Measurements from ENCODE around the gene TGIF2. TPM values are rescaled to one million over a fixed set of nuclear protein-coding genes. Genes with fewer than 3 reads are reported as not detected.
A peak's percentile ranks its signal among the peaks of the same experiment; 100 is the strongest.

Gene TGIF2
- total and polyA plus RNA-seq, 9 of the 15 experiments (the other 6 are each of a cell fraction or from before 2014, with no cell fraction given) = 6.8 to 27.8 (median 15.7) TPM

GRCh38 chr20:36538026-36538722 lies 35.2 kb upstream of the TGIF2 start (continued):
- TF ChIP-seq ZBTB2 (IDR thresholded peaks at IDR 0.05) = no peak

GRCh38 chr20:36540551-36541211 lies 32.7 kb upstream of the TGIF2 start:
- POLR2A ChIA-PET = interaction anchor here (0.6 kb wide), 1 partner anchor 65 kb away, joined by 3 read pairs; the partner anchor contains the start of gene RAB5IF
- no peak for DNase-seq (ENCODE audit: extremely low read depth in 1 of 4, low spot score in 3 of 4)
- peak overlapping the region; percentile 66; the same call in 1 of the 3 replicates for H3K27ac ChIP-seq (ENCODE audit: extremely low read depth, low read depth, low read length)
- BruUV-seq (replicated peaks) = no TSS peak
- intact Hi-C loops (cut with micrococcal nuclease) = loop anchor here (10.0 kb wide), 1 partner anchor 106 kb away; no protein-coding TSS in a partner anchor
- peak overlapping the region; percentile 43 to 87; a peak in 3 of 4 replicates for H3K9ac ChIP-seq (ENCODE audit: insufficient read depth in 1 of 2, low read depth in 2 of 2, low read length in 2 of 2)
- H3K36me3 ChIP-seq (ENCODE audit: control insufficient read depth, insufficient read depth, low read length) = no peaks in the 10 kb centered on the region
- no peaks in the 10 kb centered on the region for H4K20me1 ChIP-seq (replicated peaks; ENCODE audit: control insufficient read depth, insufficient read depth, low read length)
- whole genome bisulfite sequencing (ENCODE audit: insufficient coverage, low coverage, missing lambda C conversion rate) = 69% methylated on average over 26 of the region's 41 CpGs
- peaks cover 0 to 36% of the 10 kb centered on the region in 2 experiments; a peak in 3 of 5 replicates for H3K4me1 ChIP-seq (replicated peaks in 1 of 2; ENCODE audit: control insufficient read depth in 2 of 2, insufficient read depth in 2 of 2, low read length in 2 of 2)
- no peaks in the 10 kb centered on the region for H3K79me2 ChIP-seq (ENCODE audit: control insufficient read depth, insufficient read depth, low read length)
- H3K9me1 ChIP-seq (ENCODE audit: control insufficient read depth, insufficient read depth, low read length) = no peaks in the 10 kb centered on the region
- peak overlapping the region; percentile 84 for H2AFZ ChIP-seq (ENCODE audit: low read depth, low read length)
- peak overlapping the region; percentile 48; the same call in 1 of the 2 replicates for H3K4me2 ChIP-seq (ENCODE audit: insufficient read depth, low read length)
- FAIRE-seq = no peak
- no peaks in the 10 kb centered on the region for H3K27me3 ChIP-seq (ENCODE audit: control insufficient read depth in 2 of 2, insufficient read depth in 2 of 2, low read length in 2 of 2)
- in situ Hi-C loops (cut with MboI) = loop anchor here (10.0 kb wide), 1 partner anchor 1466 kb away; no protein-coding TSS in a partner anchor
- ATAC-seq = no peak
- H3K9me3 ChIP-seq (replicated peaks; ENCODE audit: control insufficient read depth, insufficient read depth, low read depth, low read length) = no peaks in the 10 kb centered on the region
- CTCF ChIA-PET (ENCODE audit: low intra/inter-chr PET ratio) = no interaction called here
- peak overlapping the region; percentile 41; the same call in 1 of the 2 replicates for H3K4me3 ChIP-seq
- TF ChIP-seq MCM7 (IDR thresholded peaks at IDR 0.05) (no peak), STAG1 (CRISPR knock-in tag; IDR thresholded peaks at IDR 0.05; ENCODE audit: borderline replicate concordance) (no peak), SFPQ (IDR thresholded peaks at IDR 0.05; ENCODE audit: low read depth, low read length) (no peak), RBFOX2 (IDR thresholded peaks at IDR 0.05; ENCODE audit: low read depth, low read length) (0 out of 2 replicates have a peak, but pooled peaks have one; percentile 27), SRSF9 (IDR thresholded peaks at IDR 0.05; ENCODE audit: borderline replicate concordance, low read depth, low read length) (no peak), ZEB2 (IDR thresholded peaks at IDR 0.05) (no peak), NFXL1 (CRISPR knock-in tag; IDR thresholded peaks at IDR 0.05) (no peak)
- TF ChIP-seq, protein P1, sequence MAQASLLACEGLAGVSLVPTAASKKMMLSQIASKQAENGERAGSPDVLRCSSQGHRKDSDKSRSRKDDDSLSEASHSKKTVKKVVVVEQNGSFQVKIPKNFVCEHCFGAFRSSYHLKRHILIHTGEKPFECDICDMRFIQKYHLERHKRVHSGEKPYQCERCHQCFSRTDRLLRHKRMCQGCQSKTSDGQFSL (CRISPR knock-in tag; IDR thresholded peaks at IDR 0.05) = peak; percentile 44; the same call in 1 of the 2 replicates
- TF ChIP-seq, protein P1 (tag; IDR thresholded peaks at IDR 0.05) = no peak
- TF ChIP-seq, protein P2, sequence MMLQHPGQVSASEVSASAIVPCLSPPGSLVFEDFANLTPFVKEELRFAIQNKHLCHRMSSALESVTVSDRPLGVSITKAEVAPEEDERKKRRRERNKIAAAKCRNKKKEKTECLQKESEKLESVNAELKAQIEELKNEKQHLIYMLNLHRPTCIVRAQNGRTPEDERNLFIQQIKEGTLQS (IDR thresholded peaks at IDR 0.05) = peak; percentile 37; the same call in 1 of the 2 replicates
- TF ChIP-seq, protein P2 (CRISPR knock-in tag; conservative IDR thresholded peaks at IDR 0.05) = no peak

All from K562 (cell line).